LNCaP clone FGC (cell line): ENCODE results near the gene LPP.

Experiments
- DNase-seq: peaks from one replicate; pipeline ENCODE4 v3.0.0-alpha.2; 2011; ENCODE audit warnings: low read depth
- H3K4me3 ChIP-seq: 2 replicates; pipeline ENCODE4 v1.5.1; 2011; ENCODE audit warnings: mild to moderate bottlenecking, low read depth, low read length, control low read depth
- TF ChIP-seq, protein P1 (sequence below): IDR thresholded peaks from 2 replicates; pipeline ENCODE4 v1.5.1; 2012; ENCODE audit warnings: mild to moderate bottlenecking; ENCODE audit not compliant: control insufficient read depth, insufficient read depth; ENCODE audit errors: extremely low read depth

Gene LPP

GRCh38 chr3:188199386-188199785 is 45.4 kb downstream of the LPP start:
- no peak for DNase-seq
- TF ChIP-seq, protein P1, sequence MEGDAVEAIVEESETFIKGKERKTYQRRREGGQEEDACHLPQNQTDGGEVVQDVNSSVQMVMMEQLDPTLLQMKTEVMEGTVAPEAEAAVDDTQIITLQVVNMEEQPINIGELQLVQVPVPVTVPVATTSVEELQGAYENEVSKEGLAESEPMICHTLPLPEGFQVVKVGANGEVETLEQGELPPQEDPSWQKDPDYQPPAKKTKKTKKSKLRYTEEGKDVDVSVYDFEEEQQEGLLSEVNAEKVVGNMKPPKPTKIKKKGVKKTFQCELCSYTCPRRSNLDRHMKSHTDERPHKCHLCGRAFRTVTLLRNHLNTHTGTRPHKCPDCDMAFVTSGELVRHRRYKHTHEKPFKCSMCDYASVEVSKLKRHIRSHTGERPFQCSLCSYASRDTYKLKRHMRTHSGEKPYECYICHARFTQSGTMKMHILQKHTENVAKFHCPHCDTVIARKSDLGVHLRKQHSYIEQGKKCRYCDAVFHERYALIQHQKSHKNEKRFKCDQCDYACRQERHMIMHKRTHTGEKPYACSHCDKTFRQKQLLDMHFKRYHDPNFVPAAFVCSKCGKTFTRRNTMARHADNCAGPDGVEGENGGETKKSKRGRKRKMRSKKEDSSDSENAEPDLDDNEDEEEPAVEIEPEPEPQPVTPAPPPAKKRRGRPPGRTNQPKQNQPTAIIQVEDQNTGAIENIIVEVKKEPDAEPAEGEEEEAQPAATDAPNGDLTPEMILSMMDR: no peak

DNA sequence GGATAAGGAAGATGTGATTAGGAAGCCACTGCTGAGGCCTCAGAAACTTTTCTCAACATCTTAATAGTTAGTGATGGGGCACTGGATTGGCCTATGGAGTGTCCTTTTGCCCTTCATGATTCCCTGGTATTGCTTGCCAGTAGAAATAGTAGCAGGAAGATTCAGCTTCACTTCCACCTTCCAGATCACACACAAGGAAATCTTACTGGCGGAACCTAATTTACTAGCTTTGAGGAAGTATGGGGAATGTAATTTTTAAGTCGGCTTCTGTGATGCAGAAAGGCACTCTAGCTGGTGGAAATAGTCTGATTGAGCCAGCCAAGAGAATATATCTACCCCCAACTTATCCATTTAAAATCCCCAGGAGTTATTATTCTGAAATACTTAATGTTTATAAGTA is 46.5 kb downstream of the LPP start:
- TF ChIP-seq, protein P1: no peak
- H3K4me3 ChIP-seq: no peak overlapping the region
- DNase-seq: no peak

More at GRCh38 chr3:188199386-188199785, 45.4 kb downstream of the LPP start:
- H3K4me3 ChIP-seq: no peak overlapping the region

- TF ChIP-seq, protein P1: no peak
- DNase-seq: no peak
- H3K4me3 ChIP-seq: no peak overlapping the region
Measured at GRCh38 chr3:188202358-188203138, 48.6 kb downstream of the LPP start.

GRCh38 chr3:188204526-188204925 is 50.6 kb downstream of the LPP start:
- TF ChIP-seq, protein P1: no peak
- H3K4me3 ChIP-seq: no peak overlapping the region
- no peak for DNase-seq

DNA sequence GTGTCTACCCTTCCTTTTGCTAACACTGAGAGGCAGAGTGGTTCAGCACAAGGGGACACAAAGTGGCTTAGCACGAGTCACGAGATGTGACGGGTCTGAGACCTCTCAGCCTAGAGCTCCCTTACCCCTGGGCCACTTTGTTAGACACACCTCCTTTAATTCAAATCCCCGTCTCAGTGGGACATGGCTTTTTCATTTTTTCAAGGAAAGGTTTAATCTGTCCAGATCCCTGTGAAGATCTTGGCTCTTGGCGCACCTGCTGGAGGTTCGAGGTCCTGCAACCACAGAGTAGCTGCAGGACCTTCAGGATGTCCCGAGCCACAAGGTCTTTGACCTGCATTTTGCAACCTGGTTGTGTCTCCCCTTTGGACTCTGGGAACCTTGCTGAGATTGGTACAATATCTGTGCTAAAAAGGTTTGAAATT is 52.0 kb downstream of the LPP start:
- TF ChIP-seq, protein P1: peak; percentile 14; the same call in 1 of the 2 replicates
- no peak for DNase-seq
- H3K4me3 ChIP-seq: no peak overlapping the region

GRCh38 chr3:188206787-188207186 is 52.8 kb downstream of the LPP start:
- DNase-seq: peak; percentile 99
- TF ChIP-seq, protein P1: no peak
- H3K4me3 ChIP-seq: no peak overlapping the region
